Glutamatergic neuron (in vitro differentiated cells): ENCODE data around the gene PRKG1. TPM values are rescaled to one million over a fixed set of nuclear protein-coding genes. Genes with fewer than 3 reads are reported as not detected.

Source experiments
- DNase-seq: peaks from one replicate; pipeline ENCODE4 v3.0.0; 2022
- H3K27ac Mint-ChIP-seq: one replicate; pipeline ENCODE4 v1.8.0; 2020; ENCODE audit warnings: mild to moderate bottlenecking, mixed read lengths, inconsistent platforms; ENCODE audit not compliant: unreplicated experiment
- H3K27me3 Mint-ChIP-seq: one replicate; pipeline ENCODE4 v1.8.0; 2020; ENCODE audit warnings: mild to moderate bottlenecking, moderate library complexity, mixed read lengths, inconsistent platforms; ENCODE audit not compliant: unreplicated experiment
- H3K36me3 Mint-ChIP-seq: one replicate; pipeline ENCODE4 v1.8.0; 2020; ENCODE audit warnings: mild to moderate bottlenecking, mixed read lengths, inconsistent platforms; ENCODE audit not compliant: unreplicated experiment
- H3K4me1 Mint-ChIP-seq: one replicate; pipeline ENCODE4 v1.8.0; 2020; ENCODE audit warnings: mild to moderate bottlenecking, low read depth, mixed read lengths, inconsistent platforms; ENCODE audit not compliant: unreplicated experiment
- H3K4me3 Mint-ChIP-seq: one replicate; pipeline ENCODE4 v1.8.0; 2020; ENCODE audit warnings: mild to moderate bottlenecking, mixed read lengths, inconsistent platforms; ENCODE audit not compliant: unreplicated experiment
- H3K9me3 Mint-ChIP-seq: one replicate; pipeline ENCODE4 v1.8.0; 2020; ENCODE audit warnings: mild to moderate bottlenecking, moderate library complexity, mixed read lengths, inconsistent platforms; ENCODE audit not compliant: unreplicated experiment
- total RNA-seq: library from RNA; stranded (reverse); fragmentation: NEBNext Ultra II Directional; extraction: Animal tissue kit (Norgen Biotek cat#: 25700); gene quantifications from one replicate; pipeline ENCODE4 v1.2.1, GENCODE V29; 2021; ENCODE audit not compliant: unreplicated experiment
- TF ChIP-seq, protein P1 (sequence below): fragments of 200-600 bp; sonication (generic); IDR thresholded peaks from one replicate; pipeline ENCODE4 v1.5.0; 2021; ENCODE audit not compliant: partially characterized antibody, unreplicated experiment

Gene PRKG1
- total RNA-seq, 1 donor from 2014 or later = 52.7 TPM

DNA sequence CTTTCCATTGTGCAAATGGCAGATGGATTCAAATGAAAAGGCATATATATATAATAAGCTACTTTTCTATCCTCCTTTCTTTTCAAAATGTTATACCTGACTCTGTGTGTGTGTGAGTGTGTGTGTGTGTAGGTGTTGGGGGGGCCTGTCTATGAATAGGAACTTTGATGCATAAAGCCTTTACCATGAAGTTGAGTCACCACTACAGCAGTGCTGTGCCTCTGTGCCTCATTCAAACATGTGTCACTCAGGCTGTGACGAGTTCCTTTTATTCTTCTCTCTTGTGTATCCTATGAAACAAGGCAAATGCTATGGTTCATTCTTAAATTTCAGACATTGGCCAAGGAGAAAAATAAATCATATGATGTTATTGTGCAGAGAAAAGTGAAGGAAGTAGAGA is 1187.1 kb downstream of the PRKG1 start:
- no peaks in the 10 kb centered on the region for H3K36me3 Mint-ChIP-seq
- H3K4me3 Mint-ChIP-seq = no peak overlapping the region
- H3K9me3 Mint-ChIP-seq = peaks cover 3% of the 10 kb centered on the region
- peaks cover 2% of the 10 kb centered on the region for H3K27me3 Mint-ChIP-seq
- DNase-seq = no peak
- no peak overlapping the region for H3K27ac Mint-ChIP-seq
- H3K4me1 Mint-ChIP-seq = peaks cover 29% of the 10 kb centered on the region
- TF ChIP-seq, protein P1, sequence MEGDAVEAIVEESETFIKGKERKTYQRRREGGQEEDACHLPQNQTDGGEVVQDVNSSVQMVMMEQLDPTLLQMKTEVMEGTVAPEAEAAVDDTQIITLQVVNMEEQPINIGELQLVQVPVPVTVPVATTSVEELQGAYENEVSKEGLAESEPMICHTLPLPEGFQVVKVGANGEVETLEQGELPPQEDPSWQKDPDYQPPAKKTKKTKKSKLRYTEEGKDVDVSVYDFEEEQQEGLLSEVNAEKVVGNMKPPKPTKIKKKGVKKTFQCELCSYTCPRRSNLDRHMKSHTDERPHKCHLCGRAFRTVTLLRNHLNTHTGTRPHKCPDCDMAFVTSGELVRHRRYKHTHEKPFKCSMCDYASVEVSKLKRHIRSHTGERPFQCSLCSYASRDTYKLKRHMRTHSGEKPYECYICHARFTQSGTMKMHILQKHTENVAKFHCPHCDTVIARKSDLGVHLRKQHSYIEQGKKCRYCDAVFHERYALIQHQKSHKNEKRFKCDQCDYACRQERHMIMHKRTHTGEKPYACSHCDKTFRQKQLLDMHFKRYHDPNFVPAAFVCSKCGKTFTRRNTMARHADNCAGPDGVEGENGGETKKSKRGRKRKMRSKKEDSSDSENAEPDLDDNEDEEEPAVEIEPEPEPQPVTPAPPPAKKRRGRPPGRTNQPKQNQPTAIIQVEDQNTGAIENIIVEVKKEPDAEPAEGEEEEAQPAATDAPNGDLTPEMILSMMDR = no peak

DNA sequence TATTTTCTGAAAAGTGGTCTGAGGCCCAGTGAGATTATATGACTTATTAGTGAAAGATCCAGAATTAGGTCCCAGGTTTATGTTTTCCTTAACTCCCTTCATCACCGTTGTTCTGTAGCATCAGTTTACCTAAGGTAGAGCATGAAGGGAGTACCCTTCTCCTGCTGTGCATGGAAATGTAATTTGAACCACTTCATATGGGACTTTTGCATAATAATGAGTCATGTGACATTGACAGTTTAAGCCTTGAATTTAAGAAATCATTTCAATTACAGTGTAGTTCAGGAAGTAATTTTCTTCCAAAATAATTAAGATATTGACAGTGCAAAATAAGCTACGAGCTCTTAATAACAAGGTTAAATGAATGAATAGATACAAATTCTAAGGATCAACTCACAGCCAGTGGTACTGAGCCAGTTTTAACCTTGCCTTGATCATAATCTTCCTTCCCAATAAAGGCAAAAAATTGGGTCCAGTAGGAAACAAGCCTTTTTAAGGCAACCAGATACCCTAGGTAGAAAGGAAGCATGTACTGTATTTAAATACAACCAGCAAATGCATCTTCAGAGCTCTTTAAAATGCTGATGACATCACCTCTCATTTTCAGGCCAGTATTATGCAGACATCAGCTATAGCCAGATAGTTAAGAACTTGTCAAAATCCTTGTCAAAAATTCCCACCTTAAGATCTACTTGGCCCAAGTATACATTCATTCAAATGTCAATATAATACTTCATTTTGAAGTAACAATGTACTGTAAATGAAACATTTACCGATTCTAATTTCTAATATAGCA is 1191.0 kb downstream of the PRKG1 start:
- Mint-ChIP-seq H3K36me3 (no peaks in the 10 kb centered on the region), H3K4me1 (peaks cover 14% of the 10 kb centered on the region), H3K27ac (no peak overlapping the region), H3K27me3 (peaks cover 2% of the 10 kb centered on the region), H3K4me3 (no peak overlapping the region), H3K9me3 (peaks cover 3% of the 10 kb centered on the region)
- TF ChIP-seq, protein P1 = no peak
- DNase-seq = no peak

- DNase-seq = no peak
- no peak overlapping the region for H3K27ac Mint-ChIP-seq
- H3K27me3 Mint-ChIP-seq = peaks cover 2% of the 10 kb centered on the region
- peaks cover 1% of the 10 kb centered on the region for H3K9me3 Mint-ChIP-seq
- no peak overlapping the region for H3K4me3 Mint-ChIP-seq
- H3K36me3 Mint-ChIP-seq = no peaks in the 10 kb centered on the region
- TF ChIP-seq, protein P1 = no peak
- H3K4me1 Mint-ChIP-seq = peaks cover 12% of the 10 kb centered on the region
Measured at GRCh38 chr10:52266858-52267257, 1192.6 kb downstream of the PRKG1 start.

GRCh38 chr10:52268790-52269189 is 1194.5 kb downstream of the PRKG1 start:
- no peaks in the 10 kb centered on the region for H3K36me3 Mint-ChIP-seq
- H3K9me3 Mint-ChIP-seq = no peaks in the 10 kb centered on the region
- no peak overlapping the region for H3K4me3 Mint-ChIP-seq
- no peaks in the 10 kb centered on the region for H3K27me3 Mint-ChIP-seq
- H3K27ac Mint-ChIP-seq = no peak overlapping the region
- H3K4me1 Mint-ChIP-seq = peaks cover 12% of the 10 kb centered on the region
- DNase-seq = no peak
- TF ChIP-seq, protein P1 = no peak

DNA sequence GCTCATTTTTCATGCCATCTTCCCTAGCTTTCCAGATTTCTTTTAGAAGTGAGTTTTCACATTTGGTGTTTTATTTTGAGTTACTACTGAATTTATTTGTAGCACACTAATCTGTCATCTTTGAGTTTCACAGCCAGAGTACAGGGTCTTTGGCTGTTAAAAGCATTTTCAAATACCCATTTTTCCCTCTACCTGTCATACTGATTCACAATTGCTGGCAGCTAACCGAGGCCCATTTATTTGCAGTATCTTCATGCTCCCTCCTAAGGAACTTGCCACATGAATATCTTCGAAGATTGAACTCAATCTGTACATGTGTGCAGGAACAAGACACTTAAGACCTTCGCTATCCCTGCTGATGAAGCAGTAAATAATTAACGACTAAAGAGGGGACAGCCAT is 1194.9 kb downstream of the PRKG1 start:
- Mint-ChIP-seq H3K27me3 (no peaks in the 10 kb centered on the region), H3K27ac (no peak overlapping the region), H3K9me3 (no peaks in the 10 kb centered on the region), H3K4me3 (no peak overlapping the region), H3K36me3 (no peaks in the 10 kb centered on the region), H3K4me1 (peaks cover 12% of the 10 kb centered on the region)
- DNase-seq = no peak
- TF ChIP-seq, protein P1 = no peak
